Measurements from ENCODE around the gene UNCX.

GRCh38 chr7:1192171-1192676 is 40.4 kb upstream of the UNCX start:
- no peak for TF ChIP-seq CTCF (IDR thresholded peaks at IDR 0.05; ENCODE audit: low read depth, low read length)
- TF ChIP-seq POLR2A (IDR thresholded peaks at IDR 0.05; ENCODE audit: extremely low read depth, insufficient read length): peak; percentile 17

Measured in NB4 (cell line).